Medulla oblongata (tissue), 1 donor: Measurements from ENCODE around the gene ZNF3.
A peak's percentile ranks its signal among the peaks of the same experiment; 100 is the strongest.

Experiments
- DNase-seq: peaks from one replicate; pipeline ENCODE4 v3.0.0-alpha.2; 2015; ENCODE audit errors: extremely low spot score

ZNF3 gene

DNA sequence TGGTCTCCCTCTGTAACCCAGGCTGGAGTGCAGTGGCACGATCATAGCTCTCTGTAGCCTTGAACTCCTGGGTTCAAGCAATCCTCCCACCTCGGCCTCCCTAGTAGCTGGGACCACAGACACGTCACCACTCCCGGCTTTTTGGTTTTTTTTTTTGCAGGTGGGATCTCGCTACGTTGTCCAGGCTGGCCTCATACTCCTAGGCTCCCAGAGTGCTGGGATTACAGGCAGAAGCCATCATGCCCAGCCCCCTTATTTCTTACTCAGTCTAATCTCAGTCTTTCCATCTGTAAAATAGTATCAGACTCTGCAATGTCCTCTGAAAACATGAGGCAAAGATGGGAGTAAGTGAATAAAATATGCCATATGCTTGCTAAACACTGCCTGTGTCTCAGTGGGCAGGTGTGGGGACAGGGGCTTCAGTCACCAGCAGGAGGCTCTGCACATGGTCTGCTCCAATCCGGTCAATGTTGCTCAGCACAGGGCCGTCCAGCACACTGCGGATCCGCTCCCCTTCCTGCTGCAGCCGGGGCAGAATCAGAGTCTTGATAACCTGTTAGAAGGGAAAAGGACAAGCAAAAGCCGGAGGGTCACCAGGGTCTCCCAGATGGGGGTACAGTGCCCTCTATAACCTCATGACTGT, 28.1 kb upstream of the ZNF3 start:
- no peak for DNase-seq

DNA sequence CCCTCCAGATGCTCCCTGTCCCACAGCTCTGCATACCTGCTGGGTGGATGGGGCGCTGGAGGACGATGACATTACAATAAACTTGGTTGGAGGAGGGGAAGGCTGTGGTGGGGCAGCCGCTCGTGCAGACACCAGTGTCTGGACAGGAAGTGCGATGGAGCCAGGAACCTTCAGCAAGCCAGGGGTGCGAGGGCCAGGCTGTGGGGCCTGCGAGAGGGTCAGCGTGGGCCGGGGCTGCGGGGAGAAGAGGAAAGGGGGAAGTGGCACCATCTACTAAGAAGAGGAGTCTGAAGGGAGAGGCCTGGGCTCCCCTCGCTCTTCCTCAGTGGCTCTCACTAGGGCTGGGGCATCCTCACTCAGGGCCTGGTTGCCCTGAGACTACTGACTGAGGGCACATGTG, 26.4 kb upstream of the ZNF3 start:
- no peak for DNase-seq

DNA sequence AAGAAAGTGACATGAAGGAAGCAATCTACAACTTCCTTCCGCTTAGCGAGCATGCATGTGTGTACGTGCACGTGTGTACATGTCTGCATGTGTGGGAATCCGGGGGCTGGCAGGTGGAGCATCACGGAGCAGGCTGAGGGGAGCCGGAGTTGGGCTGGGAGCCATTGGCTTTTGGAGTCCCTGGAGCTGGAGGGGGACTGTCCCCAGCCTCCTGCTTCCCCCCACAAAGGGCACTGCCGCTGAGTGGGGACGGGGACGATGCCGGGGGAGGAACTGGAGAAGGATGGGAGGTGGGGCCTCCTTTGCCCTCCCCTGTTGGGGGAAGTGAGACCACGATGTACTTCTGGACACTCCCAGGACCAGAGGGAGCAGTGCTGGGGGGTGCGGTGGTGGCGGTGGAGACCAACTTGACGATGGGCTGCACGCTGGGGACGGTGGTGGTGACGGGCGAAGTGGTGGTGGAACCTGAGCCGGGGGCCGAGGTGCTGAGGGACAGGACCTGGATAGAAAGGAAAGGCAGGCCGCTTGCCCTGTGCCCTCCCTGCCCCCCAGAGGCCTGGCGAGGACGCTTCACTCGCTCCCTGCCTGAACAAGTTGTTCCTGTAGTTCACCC, 25.7 kb upstream of the ZNF3 start:
- DNase-seq: no peak

DNA sequence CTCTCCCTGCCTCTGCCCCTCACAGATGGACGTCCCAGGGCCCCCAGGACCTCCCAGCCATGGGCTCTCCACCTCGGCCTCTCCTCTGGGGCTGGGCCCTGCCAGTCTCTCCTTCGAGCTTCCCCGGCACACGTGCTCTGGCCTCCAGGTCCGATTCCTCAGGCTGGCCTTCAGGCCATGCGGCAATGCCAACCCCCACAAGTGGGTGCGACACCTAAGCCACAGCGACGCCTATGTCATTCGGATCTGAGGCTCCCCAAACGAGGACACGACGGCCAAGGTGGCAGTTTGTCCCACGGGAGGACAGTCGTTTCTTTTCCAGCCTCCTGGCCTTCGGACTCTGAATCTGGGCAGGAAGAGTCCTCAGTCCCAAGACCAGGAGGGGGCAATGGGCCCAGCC, 25.1 kb upstream of the ZNF3 start:
- DNase-seq: no peak

DNA sequence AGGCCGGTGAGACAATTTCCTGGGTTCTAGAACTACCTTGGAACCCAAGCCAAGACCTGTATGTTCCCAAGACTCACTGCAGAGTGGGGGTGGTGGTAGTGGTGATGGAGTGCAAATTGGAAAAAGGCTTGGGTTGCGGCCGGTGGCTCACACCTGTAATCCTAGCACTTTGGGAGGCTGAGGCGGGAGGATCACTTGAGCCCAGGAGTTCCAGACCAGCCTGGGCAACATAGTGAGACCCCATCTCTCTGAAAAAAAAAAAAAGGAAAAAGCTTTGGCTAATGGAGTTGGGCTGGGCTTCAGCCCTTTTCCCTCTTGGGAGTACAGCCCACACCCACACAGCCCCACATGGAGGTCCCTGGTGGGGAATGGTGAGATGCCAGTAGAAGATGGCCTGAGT, 24.0 kb upstream of the ZNF3 start:
- DNase-seq: no peak

DNA sequence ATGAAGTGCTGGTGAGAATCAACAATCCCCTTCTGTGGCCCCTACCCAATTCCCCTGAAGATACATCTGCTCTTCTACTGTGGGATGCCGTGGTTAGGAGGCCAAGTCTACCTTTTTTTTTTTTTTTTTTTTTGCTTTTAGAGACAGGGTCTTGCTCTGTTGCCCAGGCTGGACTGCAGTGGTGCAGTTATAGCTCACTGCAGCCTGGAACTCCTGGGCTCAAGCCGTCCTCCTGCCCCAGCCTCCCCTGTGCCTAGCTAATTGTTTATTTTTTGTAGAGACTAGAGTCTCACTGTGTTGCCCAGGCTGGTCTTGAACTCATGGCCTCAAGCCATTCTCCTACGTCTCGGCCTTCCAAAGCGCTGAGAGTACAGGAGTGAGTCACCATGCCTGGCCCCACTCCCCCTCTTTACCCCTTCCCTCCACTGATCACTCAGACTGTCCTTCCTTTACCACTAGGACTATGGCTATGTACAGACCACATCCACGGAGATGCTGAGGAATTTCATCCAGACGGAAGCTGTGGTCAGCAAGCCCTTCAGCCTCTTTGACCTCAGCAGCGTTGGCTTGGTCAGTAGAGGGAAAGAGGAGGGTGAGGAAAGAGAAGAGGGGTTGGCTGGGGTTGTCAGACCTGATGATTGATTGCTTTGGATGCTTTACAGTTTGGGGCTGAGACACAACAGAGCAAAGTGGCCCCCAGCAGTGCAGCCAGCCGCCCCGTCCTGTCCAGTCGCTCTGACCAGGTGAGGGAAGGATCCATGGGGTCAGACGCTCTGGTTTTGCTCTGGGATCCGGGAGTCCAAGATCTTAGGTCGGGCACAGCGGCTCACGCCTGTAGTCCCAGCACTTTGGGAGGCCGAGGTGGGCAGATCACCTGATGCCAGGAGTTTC, 21.7 kb upstream of the ZNF3 start:
- no peak for DNase-seq

DNA sequence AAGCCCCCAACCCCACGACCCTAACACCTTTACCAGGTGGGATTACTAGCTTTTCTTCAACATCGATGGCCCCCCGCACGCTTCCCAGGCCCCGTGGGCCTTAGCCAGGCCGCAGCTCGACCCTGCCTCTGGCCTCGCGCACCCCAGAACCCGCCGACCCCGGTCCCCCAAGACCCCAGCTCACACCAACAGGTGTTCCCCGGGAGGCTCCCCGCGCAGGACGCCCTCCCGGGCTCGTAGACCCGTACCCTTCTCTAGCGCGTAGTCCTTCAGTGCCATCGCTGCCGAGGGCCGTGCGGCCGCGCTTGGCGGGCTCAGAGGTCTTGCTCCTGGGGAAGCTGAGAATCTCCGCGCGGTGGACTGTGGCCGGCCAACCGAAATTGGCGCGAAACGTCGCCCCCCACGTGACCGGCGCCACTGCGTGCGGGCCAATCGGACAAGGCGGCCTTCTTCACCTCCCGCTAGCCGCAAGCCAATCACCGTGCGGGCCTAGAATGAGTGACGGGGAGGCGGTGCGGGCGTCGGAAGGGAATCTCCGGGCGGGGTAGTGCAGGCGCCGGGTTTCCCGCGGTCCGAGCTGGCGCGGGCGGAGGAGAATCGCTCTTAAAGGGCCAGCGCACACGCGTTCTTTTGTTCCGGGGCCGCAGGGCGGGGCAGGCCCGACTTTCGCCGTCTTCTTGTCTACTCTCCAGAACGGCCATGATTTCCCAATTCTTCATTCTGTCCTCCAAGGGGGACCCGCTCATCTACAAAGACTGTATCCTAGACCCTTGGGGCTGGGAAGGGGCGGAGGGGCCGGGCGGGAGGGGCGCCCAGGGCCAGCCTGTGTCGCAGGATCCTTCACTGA, 19.7 kb upstream of the ZNF3 start, which contains the start of the genes AP4M1 and MCM7:
Gene AP4M1 (plus strand): TSS at position 628 of the 847 bp plus-strand sequence. CDS start 72 bp downstream, at position 700.
Gene MCM7 (minus strand): TSS at position 382 of the 847 bp plus-strand sequence. CDS start 103 bp downstream, at position 279.
- peak; percentile 99 for DNase-seq

DNA sequence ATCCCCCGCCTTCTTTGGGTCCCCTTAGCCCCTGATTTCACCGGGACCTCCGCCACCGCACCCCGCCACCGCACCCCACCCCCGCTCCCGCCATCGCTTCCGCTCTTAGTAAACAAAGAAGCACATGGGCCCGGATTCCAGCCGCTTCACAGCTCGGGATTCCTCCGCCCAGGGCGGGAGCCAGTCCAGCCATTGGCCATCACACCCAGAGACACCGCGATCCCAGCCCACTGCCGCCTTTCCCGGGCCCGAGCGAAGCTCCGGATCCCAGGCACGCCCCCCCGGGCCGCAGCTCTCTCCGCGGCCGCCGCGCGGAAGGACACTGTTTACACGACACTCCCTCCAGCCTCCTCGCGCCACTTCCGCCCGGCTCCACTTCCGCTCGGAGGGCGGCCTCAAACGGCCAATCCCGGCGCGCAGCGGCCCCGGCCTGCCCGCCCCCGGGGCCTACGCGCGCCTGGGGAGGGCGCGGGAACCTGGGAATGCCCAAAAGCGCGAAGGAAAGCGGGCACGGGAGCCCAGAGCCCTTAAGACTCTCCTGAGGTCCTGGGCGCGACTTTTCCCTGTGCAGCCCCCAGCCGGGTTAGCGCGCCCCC, 19.0 kb upstream of the ZNF3 start:
- peak; percentile 94 for DNase-seq

DNA sequence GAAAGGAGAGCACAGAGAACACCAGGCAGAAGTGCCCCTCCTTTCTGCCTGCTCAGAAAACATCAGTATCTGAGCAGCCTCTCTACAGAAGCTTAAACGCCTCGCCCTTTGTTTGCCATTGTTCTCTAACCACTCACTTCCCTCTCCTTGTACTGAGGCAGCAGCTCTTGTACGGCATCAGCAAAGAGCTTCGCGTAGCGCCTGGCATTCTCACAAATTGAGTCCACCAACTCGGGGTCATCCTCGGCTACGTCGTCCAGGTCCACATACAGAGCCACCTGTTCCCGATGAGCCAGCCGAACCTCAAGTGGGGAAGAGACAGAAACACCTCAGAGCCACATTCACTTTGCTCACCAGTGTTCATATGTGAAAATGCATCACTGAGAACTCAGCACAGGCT, 17.9 kb upstream of the ZNF3 start:
- no peak for DNase-seq

DNA sequence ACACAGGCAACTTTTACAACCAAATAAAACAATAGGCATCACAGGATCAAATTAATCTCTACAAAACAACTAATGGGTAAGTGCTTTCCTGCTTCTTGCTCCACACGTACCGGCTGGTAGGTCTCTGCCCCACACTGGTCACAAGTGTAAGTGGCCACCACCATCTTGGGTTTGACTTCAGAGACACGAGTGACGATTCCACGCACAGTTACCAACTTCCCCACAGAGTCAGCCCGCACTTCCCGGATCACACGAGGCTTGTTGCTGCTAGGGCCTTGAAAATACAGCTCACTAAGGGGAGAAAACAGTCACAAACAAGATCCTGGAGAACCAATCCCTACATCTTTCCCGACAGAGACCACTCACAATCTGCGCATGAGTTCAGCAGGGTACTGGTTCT, 17.4 kb upstream of the ZNF3 start:
- no peak for DNase-seq

DNA sequence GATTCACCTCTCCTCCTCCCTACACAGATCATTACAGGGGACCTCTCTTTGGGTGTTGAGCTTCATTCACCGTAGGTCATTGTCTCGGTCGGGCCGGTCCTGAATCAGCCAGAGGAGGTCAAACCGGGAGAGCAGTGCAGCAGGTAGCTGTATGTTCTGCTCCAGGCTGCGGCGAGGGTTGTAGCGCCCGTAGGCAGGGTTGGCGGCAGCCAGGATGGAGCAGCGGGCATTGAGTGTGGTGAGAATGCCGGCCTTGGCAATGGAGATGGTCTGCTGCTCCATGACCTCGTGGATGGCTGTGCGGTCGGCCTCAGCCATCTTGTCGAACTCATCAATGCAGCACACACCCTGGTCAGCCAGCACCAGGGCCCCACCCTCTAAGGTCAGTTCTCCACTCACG, 14.2 kb upstream of the ZNF3 start:
- no peak for DNase-seq

DNA sequence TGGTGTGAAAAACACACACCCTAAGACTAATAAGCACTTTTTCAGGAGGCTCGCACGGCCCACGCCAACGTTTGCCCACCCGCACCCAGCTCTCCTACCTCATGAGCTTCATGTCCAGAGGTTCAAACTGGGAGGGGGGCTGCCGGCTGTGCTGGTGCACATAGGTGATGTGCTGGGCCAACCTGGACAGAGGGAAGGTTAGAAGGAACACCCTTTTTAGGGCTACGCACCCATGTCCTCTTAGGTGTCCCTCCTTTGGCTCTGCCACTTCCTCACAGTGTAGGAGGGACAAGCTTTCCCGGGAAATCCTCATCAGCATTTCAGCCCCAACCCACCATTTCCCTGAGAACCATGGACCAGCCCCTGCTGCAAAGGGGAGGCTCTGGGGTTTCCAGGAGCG, 13.8 kb upstream of the ZNF3 start:
- DNase-seq: no peak

DNA sequence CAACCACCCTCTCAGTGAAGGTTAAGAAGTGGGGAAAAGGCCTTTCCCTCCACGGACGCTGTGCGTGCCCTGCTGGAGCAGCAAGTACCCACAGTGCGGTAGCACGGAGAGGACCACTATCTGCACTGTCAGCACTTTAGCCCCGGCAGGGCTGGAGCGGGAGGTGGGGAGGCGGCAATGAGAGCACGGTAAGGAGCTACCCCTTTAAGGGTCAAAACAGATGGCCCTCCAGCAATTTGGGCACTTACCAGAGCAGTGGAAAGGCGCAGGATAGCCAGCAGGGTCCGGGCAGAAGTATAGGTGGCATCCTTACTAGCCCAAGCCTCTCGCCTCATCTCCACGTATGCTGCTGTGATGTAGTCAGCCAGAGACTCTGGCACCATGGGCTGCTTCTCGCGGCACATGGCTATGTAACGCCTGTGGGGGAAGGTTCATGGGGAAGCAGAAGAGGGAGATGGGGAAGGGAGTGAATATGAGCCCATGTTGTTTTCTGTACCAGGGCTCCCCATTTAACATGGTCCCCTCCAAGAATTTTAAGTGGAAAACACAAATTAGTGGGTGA, 12.5 kb upstream of the ZNF3 start:
- DNase-seq: no peak

DNA sequence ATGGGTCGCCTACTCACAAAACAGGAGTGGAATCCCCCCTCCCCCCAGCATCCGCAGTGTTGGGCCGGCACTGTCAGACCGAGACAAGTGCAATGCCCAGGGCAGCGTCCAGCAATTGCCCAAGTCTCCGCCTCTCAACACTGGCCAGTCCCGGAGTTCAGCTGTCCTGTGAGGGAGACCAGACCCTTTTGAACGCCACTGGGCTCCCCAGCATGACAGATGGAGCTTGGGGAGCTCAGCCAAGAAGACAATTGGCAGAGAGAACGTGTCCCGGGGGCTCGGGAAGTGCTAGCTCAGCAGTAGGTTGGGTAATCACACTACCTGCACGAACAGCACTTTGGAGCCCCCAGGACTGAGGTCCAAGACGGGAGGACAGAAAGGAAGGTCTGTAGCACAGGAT, 12.0 kb upstream of the ZNF3 start:
- DNase-seq: no peak

DNA sequence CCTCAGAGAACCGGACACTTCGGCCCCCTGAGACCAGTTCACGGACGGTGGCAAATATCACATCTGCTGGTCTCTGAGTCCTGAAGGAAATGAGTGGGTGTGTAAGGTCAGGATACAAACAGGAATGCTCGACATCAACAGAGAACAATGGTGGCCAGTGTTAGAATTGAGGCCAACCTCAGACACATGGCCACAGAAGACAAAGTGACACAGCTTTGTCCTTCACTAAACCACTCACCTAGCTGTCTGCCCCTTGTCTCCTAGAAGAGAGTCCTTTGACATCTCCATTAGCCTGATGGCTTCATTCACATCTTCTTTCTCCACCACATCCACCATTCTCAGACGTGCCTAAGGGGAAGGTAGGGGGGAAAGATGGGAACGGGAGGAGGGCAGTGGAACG, 11.5 kb upstream of the ZNF3 start:
- DNase-seq: no peak

DNA sequence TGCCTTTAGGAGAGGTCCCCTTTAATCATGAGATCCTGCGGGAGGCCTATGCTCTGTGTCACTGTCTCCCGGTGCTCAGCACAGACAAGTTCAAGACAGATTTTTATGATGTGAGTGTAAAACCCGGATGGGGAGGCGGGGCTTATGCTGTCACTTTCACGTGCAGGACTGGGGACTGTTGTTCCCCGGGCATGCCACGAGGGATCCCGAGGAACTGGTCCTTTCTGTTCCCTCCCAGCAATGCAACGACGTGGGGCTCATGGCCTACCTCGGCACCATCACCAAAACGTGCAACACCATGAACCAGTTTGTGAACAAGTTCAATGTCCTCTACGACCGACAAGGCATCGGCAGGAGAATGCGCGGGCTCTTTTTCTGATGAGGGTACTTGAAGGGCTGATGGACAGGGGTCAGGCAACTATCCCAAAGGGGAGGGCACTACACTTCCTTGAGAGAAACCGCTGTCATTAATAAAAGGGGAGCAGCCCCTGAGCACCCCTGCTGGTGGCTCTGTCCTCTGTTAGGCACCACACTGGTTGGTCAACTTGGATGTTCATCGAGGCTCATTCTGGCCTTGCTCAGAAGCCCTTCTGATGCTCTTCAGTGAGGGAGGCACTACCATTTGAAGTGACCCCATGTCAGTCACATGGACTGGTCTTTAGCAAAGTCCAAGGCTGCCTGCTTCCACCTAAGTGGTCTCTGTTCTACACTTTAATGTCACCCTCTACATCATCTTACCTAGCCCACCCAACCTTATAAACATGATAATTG, 10.1 kb upstream of the ZNF3 start:
- DNase-seq: no peak

DNA sequence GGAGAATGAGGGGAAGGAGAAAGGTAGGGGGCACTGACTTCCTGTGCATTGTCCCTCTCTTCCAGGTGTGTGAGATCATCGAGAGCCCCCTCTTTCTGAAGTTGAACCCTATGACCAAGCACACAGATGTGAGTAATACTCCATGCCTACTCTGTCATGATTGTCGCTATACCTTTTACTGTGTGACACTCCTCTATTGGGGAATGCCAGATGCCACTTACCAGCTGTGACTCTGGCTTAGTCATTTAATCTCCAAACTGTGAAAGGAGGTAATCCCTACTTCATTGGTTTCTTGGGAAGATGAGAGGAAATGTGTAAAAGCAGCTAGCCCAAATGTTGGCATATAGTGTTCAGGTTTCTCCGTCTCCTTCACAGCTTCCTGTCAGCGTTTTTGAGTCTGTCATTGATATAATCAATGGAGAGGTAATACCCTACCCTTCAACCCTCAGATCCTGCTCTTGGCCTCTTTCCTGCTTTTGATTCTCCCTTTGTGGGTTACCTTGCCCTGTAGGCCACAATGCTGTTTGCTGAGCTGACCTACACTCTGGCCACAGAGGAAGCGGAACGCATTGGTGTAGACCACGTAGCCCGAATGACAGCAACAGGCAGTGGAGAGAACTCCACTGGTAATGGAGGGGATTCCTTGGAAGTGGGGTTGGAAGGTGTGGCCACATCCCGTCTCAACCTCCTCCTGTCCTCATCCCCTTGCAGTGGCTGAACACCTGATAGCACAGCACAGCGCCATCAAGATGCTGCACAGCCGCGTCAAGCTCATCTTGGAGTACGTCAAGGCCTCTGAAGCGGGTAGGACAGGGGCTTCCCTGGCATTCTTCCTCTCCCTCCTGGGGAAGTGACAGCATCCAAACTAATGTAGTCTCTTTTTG, 9.2 kb upstream of the ZNF3 start:
- no peak for DNase-seq

DNA sequence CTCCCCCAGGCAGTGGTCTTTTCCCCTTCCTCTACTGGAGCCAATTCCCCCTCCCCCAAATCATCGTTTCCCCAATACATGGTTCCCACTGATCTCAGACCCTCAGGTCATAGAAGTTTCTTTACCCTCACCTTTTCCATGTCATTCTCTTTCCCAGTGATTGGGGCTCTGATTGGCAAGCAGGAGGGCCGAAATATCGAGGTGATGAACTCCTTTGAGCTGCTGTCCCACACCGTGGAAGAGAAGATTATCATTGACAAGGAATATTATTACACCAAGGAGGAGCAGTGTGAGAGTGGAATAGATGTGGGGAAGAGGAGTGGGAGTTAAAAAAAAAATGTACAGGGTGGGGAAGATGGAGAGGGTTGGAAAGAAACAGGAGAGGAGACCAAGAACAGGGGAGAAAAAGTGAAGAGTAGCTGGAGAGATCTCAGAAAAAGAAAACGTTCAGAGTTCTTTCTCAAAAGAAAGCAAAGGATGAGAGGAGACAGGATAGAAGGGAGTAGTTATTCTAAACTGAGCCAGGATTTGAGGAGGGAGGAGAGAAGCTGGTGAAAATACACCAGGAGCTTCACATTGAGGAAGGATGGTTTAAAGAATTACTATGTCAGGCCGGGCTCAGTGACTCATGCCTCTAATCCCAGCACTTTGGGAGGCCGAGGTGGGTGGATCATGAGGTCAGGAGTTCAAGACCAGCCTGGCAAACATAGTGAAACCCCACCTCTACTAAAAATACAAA, 8.1 kb upstream of the ZNF3 start:
- DNase-seq: no peak
